ENCODE measurements around the gene CNIH1. TPM values are rescaled to one million over a fixed set of nuclear protein-coding genes. Genes with fewer than 3 reads are reported as not detected.
A peak's percentile ranks its signal among the peaks of the same experiment; 100 is the strongest.
"Not testable (repeated sequence)": the region's sequence is repeated elsewhere in the genome, so short reads cannot be mapped to it uniquely, and the experiment has no call there.

Gene CNIH1
- total RNA-seq, 1 donor from 2014 or later: 105 TPM

DNA sequence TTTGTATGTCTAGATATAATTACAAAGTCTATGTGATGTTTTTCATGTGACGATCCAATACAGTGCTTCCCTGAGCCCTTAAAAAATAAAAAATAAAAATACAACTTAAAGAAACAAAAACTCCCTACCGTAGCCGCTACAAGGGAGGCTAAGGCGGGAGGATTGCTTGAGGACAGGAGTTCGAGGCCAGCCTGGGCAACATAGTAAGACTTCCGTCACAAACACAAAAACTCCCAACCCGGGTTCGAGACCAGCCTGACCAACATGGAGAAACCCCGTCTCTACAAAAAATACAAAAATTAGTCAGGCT, 45.0 kb downstream of the CNIH1 start:
- H3K4me3 ChIP-seq (ENCODE audit: low read depth, low read length): peak overlapping the region; percentile 45
- no peaks in the 10 kb centered on the region for H3K36me3 ChIP-seq (ENCODE audit: control insufficient read depth, insufficient read depth, low read length)
- TF ChIP-seq, protein P1, sequence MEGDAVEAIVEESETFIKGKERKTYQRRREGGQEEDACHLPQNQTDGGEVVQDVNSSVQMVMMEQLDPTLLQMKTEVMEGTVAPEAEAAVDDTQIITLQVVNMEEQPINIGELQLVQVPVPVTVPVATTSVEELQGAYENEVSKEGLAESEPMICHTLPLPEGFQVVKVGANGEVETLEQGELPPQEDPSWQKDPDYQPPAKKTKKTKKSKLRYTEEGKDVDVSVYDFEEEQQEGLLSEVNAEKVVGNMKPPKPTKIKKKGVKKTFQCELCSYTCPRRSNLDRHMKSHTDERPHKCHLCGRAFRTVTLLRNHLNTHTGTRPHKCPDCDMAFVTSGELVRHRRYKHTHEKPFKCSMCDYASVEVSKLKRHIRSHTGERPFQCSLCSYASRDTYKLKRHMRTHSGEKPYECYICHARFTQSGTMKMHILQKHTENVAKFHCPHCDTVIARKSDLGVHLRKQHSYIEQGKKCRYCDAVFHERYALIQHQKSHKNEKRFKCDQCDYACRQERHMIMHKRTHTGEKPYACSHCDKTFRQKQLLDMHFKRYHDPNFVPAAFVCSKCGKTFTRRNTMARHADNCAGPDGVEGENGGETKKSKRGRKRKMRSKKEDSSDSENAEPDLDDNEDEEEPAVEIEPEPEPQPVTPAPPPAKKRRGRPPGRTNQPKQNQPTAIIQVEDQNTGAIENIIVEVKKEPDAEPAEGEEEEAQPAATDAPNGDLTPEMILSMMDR (IDR thresholded peaks at IDR 0.05; ENCODE audit: insufficient read depth, low read length, poor library complexity, severe bottlenecking): no peak
- no peak for DNase-seq (ENCODE audit: low read depth)
- no peaks in the 10 kb centered on the region for H3K27me3 ChIP-seq (ENCODE audit: control insufficient read depth, insufficient read depth, low read length)

DNA sequence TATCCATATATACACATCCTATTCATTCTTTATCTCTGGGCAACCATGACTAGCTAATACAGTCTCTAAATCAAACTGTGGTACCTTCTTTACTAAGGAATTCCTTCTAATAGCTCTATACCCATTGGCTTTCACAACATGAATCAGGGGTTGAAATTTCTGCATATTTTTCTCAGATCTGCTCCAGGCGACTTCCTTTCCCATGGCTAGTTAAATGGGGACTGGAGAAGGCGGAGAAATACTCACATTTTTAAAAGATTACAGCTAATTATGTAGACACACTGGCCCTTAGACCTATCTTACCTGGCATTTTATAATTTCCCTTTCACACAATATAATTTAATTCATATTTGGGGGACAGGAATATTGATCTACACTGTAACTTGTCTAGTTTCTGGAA, 45.5 kb downstream of the CNIH1 start:
- TF ChIP-seq, protein P1 (IDR thresholded peaks at IDR 0.05; ENCODE audit: insufficient read depth, low read length, poor library complexity, severe bottlenecking): no peak
- Histone ChIP-seq H3K27me3 (ENCODE audit: control insufficient read depth, insufficient read depth, low read length) (no peaks in the 10 kb centered on the region), H3K4me3 (ENCODE audit: low read depth, low read length) (no peak overlapping the region), H3K36me3 (ENCODE audit: control insufficient read depth, insufficient read depth, low read length) (no peaks in the 10 kb centered on the region)
- no peak for DNase-seq (ENCODE audit: low read depth)

- H3K27me3 ChIP-seq (ENCODE audit: control insufficient read depth, insufficient read depth, low read length): no peaks in the 10 kb centered on the region
- no peak overlapping the region for H3K4me3 ChIP-seq (ENCODE audit: low read depth, low read length)
- TF ChIP-seq, protein P1 (IDR thresholded peaks at IDR 0.05; ENCODE audit: insufficient read depth, low read length, poor library complexity, severe bottlenecking): no peak
- no peak for DNase-seq (ENCODE audit: low read depth)
- no peaks in the 10 kb centered on the region for H3K36me3 ChIP-seq (ENCODE audit: control insufficient read depth, insufficient read depth, low read length)
Measured at GRCh38 chr14:54395284-54395683, 45.9 kb downstream of the CNIH1 start.

- no peaks in the 10 kb centered on the region for H3K36me3 ChIP-seq (ENCODE audit: control insufficient read depth, insufficient read depth, low read length)
- TF ChIP-seq, protein P1 (IDR thresholded peaks at IDR 0.05; ENCODE audit: insufficient read depth, low read length, poor library complexity, severe bottlenecking): no peak
- DNase-seq (ENCODE audit: low read depth): no peak
- no peaks in the 10 kb centered on the region for H3K27me3 ChIP-seq (ENCODE audit: control insufficient read depth, insufficient read depth, low read length)
- no peak overlapping the region for H3K4me3 ChIP-seq (ENCODE audit: low read depth, low read length)
Measured at GRCh38 chr14:54394596-54394995, 46.6 kb downstream of the CNIH1 start.

- not testable (repeated sequence) for H3K4me3 ChIP-seq (ENCODE audit: low read depth, low read length); H3K36me3 ChIP-seq (ENCODE audit: control insufficient read depth, insufficient read depth, low read length); DNase-seq (ENCODE audit: low read depth); H3K27me3 ChIP-seq (ENCODE audit: control insufficient read depth, insufficient read depth, low read length)
Measured at GRCh38 chr14:54392986-54393884, 47.9 kb downstream of the CNIH1 start.

DNA sequence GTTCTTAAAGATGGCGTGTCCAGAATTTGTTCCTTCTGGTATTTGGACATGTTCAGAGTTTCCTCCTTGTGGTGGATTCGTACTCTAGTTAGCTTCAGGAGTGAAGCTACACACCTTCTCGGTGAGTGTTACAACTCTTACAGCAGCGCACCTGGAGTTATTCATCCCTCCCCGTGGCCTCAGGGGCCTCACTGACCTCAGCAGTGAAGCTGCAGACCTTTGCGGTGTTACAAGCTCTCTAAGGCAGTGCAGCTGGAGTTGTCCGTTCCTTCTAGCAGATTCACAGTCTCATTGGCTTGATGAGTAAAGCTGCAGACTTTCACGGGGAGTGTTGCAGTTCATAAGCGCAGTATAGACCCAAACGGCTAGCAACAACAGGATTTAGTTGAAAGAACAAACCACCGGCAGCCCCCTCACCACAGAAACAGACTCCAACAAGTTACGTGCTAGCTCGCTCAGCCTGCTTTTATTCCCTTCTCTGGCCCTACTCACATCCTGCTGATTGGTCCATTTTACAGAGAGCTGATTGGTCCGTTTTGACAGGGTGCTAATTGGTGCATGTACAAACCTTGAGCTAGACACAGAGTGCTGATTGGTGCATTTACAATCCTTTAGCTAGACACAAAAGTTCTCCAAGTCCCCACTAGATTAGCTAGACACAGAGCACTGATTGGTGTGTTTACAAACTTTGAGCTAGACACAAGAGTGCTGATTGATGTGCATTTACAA, 48.9 kb downstream of the CNIH1 start:
- Histone ChIP-seq H3K27me3 (ENCODE audit: control insufficient read depth, insufficient read depth, low read length) (no peaks in the 10 kb centered on the region), H3K36me3 (ENCODE audit: control insufficient read depth, insufficient read depth, low read length) (no peaks in the 10 kb centered on the region), H3K4me3 (ENCODE audit: low read depth, low read length) (no peak overlapping the region)
- TF ChIP-seq, protein P1 (IDR thresholded peaks at IDR 0.05; ENCODE audit: insufficient read depth, low read length, poor library complexity, severe bottlenecking): no peak
- no peak for DNase-seq (ENCODE audit: low read depth)

All from kidney epithelial cell (primary cell).